Adrenal gland (tissue), 12 donors: Measurements from ENCODE around the gene PLAGL1. TPM values are rescaled to one million over a fixed set of nuclear protein-coding genes. Genes with fewer than 3 reads are reported as not detected.

Experiments used
- DNase-seq, 7 donors: peaks; one replicate each; pipeline ENCODE4 v3.0.0-alpha.2; 2019 to 2020
- H3K27ac ChIP-seq, 5 donors: fragments of 200-600 bp; sonication (generic) in 4 of 5; 1 replicate in 3 of 5; 2 replicates in 2 of 5; pipeline versions ENCODE4 v1.5.1 to v1.8.0; 2016 to 2020; ENCODE audit warnings: mild to moderate bottlenecking in 1 of 5
- H3K27me3 ChIP-seq: fragments of 200-600 bp; 2 replicates; pipeline ENCODE4 v1.8.0; 2021
- H3K36me3 ChIP-seq, 2 donors: fragments of 200-600 bp; replicated peaks in 1 of 2; 1 replicate in 1 of 2; 2 replicates in 1 of 2; pipeline versions ENCODE4 v1.5.1 to v1.8.0; 2018 to 2022
- H3K4me1 ChIP-seq, 2 donors: fragments of 200-600 bp; replicated peaks in 1 of 2; 1 replicate in 1 of 2; 2 replicates in 1 of 2; pipeline versions ENCODE4 v1.5.1 to v1.8.0; 2018 to 2021
- H3K4me3 ChIP-seq, 4 donors: fragments of 200-600 bp; sonication (generic) in 3 of 4; one replicate each; pipeline ENCODE4 v1.5.1; 2016 to 2018
- H3K9me3 ChIP-seq, 3 donors: fragments of 200-600 bp; sonication (generic) in 1 of 3; replicated peaks in 1 of 3; 1 replicate in 2 of 3; 2 replicates in 1 of 3; pipeline versions ENCODE4 v1.5.1 to v1.8.0; 2016 to 2021
- POLR2A ChIP-seq, 2 donors: fragments of 450-650 bp; IDR thresholded peaks; one replicate each; pipeline ENCODE4 v1.6.1; 2017; ENCODE audit warnings: antibody characterized with exemption in 2 of 2, mild to moderate bottlenecking in 2 of 2, moderate library complexity in 1 of 2
- WGBS, 4 donors: extraction: QIAGEN DNeasy Blood & Tissue Kit in 2 of 4; methylation state at CpG; one replicate each; pipeline versions ENCODE4 v1.1.5 to v1.1.7; 2013 to 2017; 5-methylcytosine and 5-hydroxymethylcytosine counted together
- intact Hi-C, 2 donors: fragments of 100-400 bp; cut with DNase I; formaldehyde crosslinking; loops; one replicate each; pipeline versions ENCODE4 v1.14.1 to v1.15.0; 2022 to 2023
- polyA plus RNA-seq, 3 donors: library from polyadenylated mRNA; stranded (reverse); fragments of 200-250 nt in 2 of 3; fragments of 350-450 nt in 1 of 3; fragmentation: Illumina TruSeq in 1 of 3; extraction: RNeasy Lipid Tissue Mini Kit (QIAGEN cat#74804) in 1 of 3; gene quantifications; one replicate each; pipeline ENCODE4 v1.2.3, GENCODE V29; 2013 to 2014
- total RNA-seq, 9 donors: library from RNA; depleted of rRNA in 4 of 9; stranded (reverse); fragments of >200 nt in 4 of 9; fragments of 120-200 nt in 1 of 9; fragmentation: NEBNext Ultra II Directional in 1 of 9; extraction: Animal tissue kit (Norgen Biotek cat#: 25700) in 1 of 9; gene quantifications; one replicate each; pipeline versions ENCODE4 v1.1.0 to v1.2.4, GENCODE V29; 2013 to 2023
- TF ChIP-seq, protein P1 (sequence below), 6 experiments: fragments of 450-650 bp in 4 of 6; fragments of 200-600 bp in 2 of 6; sonication (generic) in 1 of 6; IDR thresholded peaks; 1 replicate in 5 of 6; 2 replicates in 1 of 6; pipeline versions ENCODE4 v1.5.1 to v1.8.0; 2016 to 2021; ENCODE audit warnings: antibody characterized with exemption in 6 of 6, mild to moderate bottlenecking in 2 of 6, moderate library complexity in 1 of 6
- donor health status: healthy with polysubstance abuse.
- donor health status: Bipolar disorder and iron deficiency.
- donor health status: DM: yes; HTN: yes; CAD: no.
- donor health status: DM: no; HTN: no; CAD: no.
- donor health status: DM: no; HTN: no; CAD: no.
- donor health status: DM: yes; HTN: yes; CAD: no.

PLAGL1 gene
- total and polyA plus RNA-seq, 12 donors, result 20.4 to 197 (median 78.7) TPM

DNA sequence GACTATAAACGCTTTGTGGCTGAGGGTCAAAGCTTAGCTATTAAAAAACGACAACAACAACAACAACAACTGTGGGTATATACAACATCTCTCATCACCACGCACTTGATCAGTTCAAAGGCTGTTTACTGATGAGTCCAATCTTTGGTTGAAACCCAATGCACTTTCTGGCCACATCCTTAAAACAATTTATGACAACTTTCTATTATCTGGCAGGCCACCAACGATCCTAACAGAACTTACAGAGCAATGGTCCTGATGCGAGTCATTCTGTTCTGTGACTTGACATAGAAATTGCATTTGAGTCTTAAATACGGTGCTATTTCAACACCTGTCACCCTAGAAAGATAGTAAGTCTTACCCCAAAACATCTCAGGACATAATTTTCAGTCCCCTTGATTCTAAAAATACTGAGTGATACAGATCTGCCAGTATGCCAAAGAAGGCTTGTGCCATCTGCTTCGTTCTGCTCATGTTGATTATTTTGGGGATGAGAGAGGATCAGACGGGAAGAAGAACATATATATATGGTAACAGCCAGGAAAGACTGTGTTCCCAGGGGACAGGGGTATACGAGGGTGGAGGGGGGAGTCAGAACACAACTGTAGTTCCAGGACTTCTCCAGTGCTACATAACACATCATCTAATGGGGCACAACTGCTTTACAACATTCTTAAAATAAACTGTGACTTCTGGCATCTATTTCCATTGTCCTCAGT, 55.8 kb downstream of the PLAGL1 start:
- no peak for TF ChIP-seq POLR2A (IDR thresholded peaks at IDR 0.05)
- TF ChIP-seq, protein P1, sequence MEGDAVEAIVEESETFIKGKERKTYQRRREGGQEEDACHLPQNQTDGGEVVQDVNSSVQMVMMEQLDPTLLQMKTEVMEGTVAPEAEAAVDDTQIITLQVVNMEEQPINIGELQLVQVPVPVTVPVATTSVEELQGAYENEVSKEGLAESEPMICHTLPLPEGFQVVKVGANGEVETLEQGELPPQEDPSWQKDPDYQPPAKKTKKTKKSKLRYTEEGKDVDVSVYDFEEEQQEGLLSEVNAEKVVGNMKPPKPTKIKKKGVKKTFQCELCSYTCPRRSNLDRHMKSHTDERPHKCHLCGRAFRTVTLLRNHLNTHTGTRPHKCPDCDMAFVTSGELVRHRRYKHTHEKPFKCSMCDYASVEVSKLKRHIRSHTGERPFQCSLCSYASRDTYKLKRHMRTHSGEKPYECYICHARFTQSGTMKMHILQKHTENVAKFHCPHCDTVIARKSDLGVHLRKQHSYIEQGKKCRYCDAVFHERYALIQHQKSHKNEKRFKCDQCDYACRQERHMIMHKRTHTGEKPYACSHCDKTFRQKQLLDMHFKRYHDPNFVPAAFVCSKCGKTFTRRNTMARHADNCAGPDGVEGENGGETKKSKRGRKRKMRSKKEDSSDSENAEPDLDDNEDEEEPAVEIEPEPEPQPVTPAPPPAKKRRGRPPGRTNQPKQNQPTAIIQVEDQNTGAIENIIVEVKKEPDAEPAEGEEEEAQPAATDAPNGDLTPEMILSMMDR (IDR thresholded peaks at IDR 0.05), result no peak
- WGBS, 4 donors, result 82 to 93% (median 89%) methylated on average over 9 of the region's 9 CpGs
- no peaks in the 10 kb centered on the region for H3K9me3 ChIP-seq

DNA sequence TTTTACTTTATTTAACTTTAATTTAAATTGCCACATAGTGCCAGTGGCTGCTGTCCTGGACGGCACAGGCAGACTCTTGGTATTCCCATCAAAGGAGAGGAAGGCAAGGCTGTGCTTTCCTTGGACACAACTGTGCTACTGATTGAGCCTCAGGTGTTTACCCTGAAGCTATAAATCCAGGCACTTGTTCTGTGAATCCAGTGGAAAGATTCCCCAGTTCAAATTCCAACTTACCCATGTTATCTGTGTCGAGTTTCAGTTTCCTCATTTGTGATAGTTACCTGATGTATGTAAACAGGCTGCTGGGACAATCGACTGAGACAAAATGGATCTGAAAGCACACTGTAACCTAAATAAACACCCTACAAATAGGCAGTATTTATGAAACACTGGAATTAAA, 57.2 kb downstream of the PLAGL1 start:
- Histone ChIP-seq H3K36me3 (peaks cover 0 to 9% of the 10 kb centered on the region in 2 donors), H3K4me1 (no peaks in the 10 kb centered on the region), H3K4me3 (no peak overlapping the region), H3K27me3 (no peaks in the 10 kb centered on the region), H3K9me3 (no peaks in the 10 kb centered on the region), H3K27ac (no peak overlapping the region)
- no peak for DNase-seq
- intact Hi-C loops, result no loop called here
- 63 to 93% (median 75%) methylated on average over 3 of the region's 3 CpGs for WGBS, 4 donors
- TF ChIP-seq POLR2A (IDR thresholded peaks at IDR 0.05), result no peak
- TF ChIP-seq, protein P1 (IDR thresholded peaks at IDR 0.05), result no peak

More for the DNA sequence above, 55.8 kb downstream of the PLAGL1 start:
- Histone ChIP-seq H3K4me1 (no peaks in the 10 kb centered on the region), H3K27ac (no peak overlapping the region), H3K4me3 (no peak overlapping the region), H3K27me3 (no peaks in the 10 kb centered on the region), H3K36me3 (peaks cover 0 to 9% of the 10 kb centered on the region in 2 donors)
- intact Hi-C loops, result no loop called here
- no peak for DNase-seq

DNA sequence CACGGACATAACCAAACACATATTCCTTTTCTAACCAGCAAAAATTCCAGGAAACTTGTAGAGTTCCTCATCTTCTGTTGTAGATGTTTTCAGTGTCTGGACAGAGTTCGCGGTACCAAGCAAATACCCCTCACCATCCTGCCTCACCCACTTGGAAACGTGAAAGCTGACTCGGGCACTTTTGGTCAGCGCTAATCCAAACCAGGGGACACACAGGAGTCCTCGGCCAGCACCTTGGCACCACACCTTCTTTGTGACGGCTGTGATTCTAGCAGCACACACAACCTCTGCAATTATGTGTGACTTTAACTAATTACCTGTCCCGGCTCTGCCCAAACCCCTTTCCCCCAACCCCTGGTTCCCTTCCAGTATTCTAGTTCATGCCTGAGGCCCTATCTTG, 58.1 kb downstream of the PLAGL1 start:
- Histone ChIP-seq H3K27me3 (no peaks in the 10 kb centered on the region), H3K27ac (no peak overlapping the region), H3K36me3 (peaks cover 0 to 9% of the 10 kb centered on the region in 2 donors), H3K9me3 (no peaks in the 10 kb centered on the region), H3K4me1 (no peaks in the 10 kb centered on the region), H3K4me3 (no peak overlapping the region)
- intact Hi-C loops, result no loop called here
- no peak for DNase-seq
- WGBS, 4 donors, result 91 to 94% (median 92%) methylated on average over 9 of the region's 9 CpGs
- TF ChIP-seq POLR2A (IDR thresholded peaks at IDR 0.05), result no peak
- TF ChIP-seq, protein P1 (IDR thresholded peaks at IDR 0.05), result no peak

DNA sequence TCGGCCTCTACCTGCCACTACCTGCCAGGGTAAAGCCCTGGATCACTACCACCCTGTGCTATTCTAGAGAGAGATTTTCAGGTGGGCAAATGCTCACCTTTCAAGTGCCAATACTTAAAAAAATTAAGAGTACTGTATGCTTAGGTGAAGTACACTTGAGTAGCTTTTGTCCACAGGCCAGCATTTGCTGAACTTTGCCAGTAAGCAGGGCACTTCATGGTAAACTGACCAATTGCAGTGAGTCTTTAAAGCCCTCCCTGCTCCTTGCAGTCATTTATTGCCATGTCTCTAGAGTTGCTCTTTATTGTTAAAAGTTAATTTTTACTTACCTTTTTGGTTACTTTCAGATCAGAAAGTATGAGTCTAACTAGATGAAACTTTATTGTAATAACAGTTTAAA, 58.5 kb downstream of the PLAGL1 start:
- H3K36me3 ChIP-seq, result peaks cover 0 to 9% of the 10 kb centered on the region in 2 donors
- H3K27me3 ChIP-seq, result no peaks in the 10 kb centered on the region
- no peak for DNase-seq
- H3K4me1 ChIP-seq, result no peaks in the 10 kb centered on the region
- H3K27ac ChIP-seq, result no peak overlapping the region
- WGBS, 4 donors, result 89 to 100% (median 91%) methylated on average over 1 of the region's 1 CpG
- H3K9me3 ChIP-seq, result no peaks in the 10 kb centered on the region
- intact Hi-C loops, result no loop called here
- no peak overlapping the region for H3K4me3 ChIP-seq
- TF ChIP-seq, protein P1 (IDR thresholded peaks at IDR 0.05), result no peak
- no peak for TF ChIP-seq POLR2A (IDR thresholded peaks at IDR 0.05)
